Panc1 (cell line): ENCODE data around the gene TSKU. TPM values are rescaled to one million over a fixed set of nuclear protein-coding genes. Genes with fewer than 3 reads are reported as not detected.

ENCODE experiments used
- ATAC-seq: fragments of 200-7000 bp; cut with Tn5 transposase; 2 replicates; pipeline ENCODE4 v1.9.1; 2020; ENCODE audit warnings: mild to moderate bottlenecking, moderate library complexity
- BruUV-seq: library from RNA; stranded (reverse); fragments of 400-500 nt; replicated peaks from 2 replicates; lab custom pipeline; 2021; lab: Mats Ljungman, UMichigan
- CTCF ChIA-PET: fragments of 300-600 bp; sonication (Branson Sonifier 250); formaldehyde crosslinking; loops from one replicate; lab custom pipeline; 2022; ENCODE audit warnings: antibody characterized with exemption; lab: Charles Lee
- POLR2A ChIA-PET: fragments of 300-600 bp; sonication (Branson Sonifier 250); formaldehyde crosslinking; loops from one replicate; lab custom pipeline; 2022; ENCODE audit warnings: antibody characterized with exemption; lab: Charles Lee
- DNase-seq: peaks from one replicate; pipeline ENCODE4 v3.0.0-alpha.2; 2010; ENCODE audit warnings: low read depth, low spot score
- H3K27ac ChIP-seq: 2 replicates; pipeline ENCODE4 v1.5.1; 2011; ENCODE audit warnings: mild to moderate bottlenecking, low read length, inconsistent platforms
- H3K27me3 ChIP-seq: fragments of 200-500 bp; sonication (Bioruptor generic); 2 replicates; pipeline ENCODE4 v1.6.0; 2014; ENCODE audit warnings: low read length, inconsistent platforms; ENCODE audit not compliant: control insufficient read depth, insufficient read depth
- H3K36me3 ChIP-seq: fragments of 200-500 bp; sonication (Bioruptor generic); 2 replicates; pipeline ENCODE4 v1.5.1; 2014; ENCODE audit warnings: inconsistent platforms, mild to moderate bottlenecking, low read length, moderate library complexity; ENCODE audit not compliant: control insufficient read depth, insufficient read depth
- H3K4me1 ChIP-seq: 2 replicates; pipeline ENCODE4 v1.5.1; 2011; ENCODE audit warnings: inconsistent platforms, mild to moderate bottlenecking, low read length, moderate library complexity; ENCODE audit not compliant: control insufficient read depth, insufficient read depth
- H3K4me3 ChIP-seq, 2 experiments: 2 replicates each; pipeline ENCODE4 v1.5.1; 2011 to 2012; ENCODE audit warnings: low read depth in 2 of 2, low read length in 2 of 2, mild to moderate bottlenecking in 2 of 2, inconsistent platforms in 1 of 2, moderate library complexity in 1 of 2
- H3K9me3 ChIP-seq: fragments of 200-500 bp; sonication (Bioruptor generic); 2 replicates; pipeline ENCODE4 v1.5.1; 2014; ENCODE audit warnings: low read depth, mild to moderate bottlenecking, inconsistent platforms, low read length, moderate library complexity; ENCODE audit not compliant: control insufficient read depth, insufficient read depth
- CTCF ChIP-seq: fragments of 450-650 bp; IDR thresholded peaks from 2 replicates; pipeline ENCODE4 v1.5.1; 2017; ENCODE audit warnings: mild to moderate bottlenecking
- POLR2AphosphoS5 ChIP-seq: IDR thresholded peaks from 2 replicates; pipeline ENCODE4 v1.6.1; 2012; ENCODE audit warnings: mild to moderate bottlenecking, low read depth, low read length, moderate library complexity
- REST ChIP-seq, 2 experiments: IDR thresholded peaks; 2 replicates each; pipeline ENCODE4 v1.6.1; 2011 to 2012; ENCODE audit warnings: low read depth in 2 of 2, control low read depth in 1 of 2, low read length in 1 of 2, mild to moderate bottlenecking in 1 of 2, moderate library complexity in 1 of 2; ENCODE audit not compliant: insufficient read depth in 1 of 2
- SIN3A ChIP-seq: IDR thresholded peaks from 2 replicates; pipeline ENCODE4 v1.6.1; 2012; ENCODE audit warnings: low read depth, mild to moderate bottlenecking, low read length, moderate library complexity, borderline replicate concordance; ENCODE audit not compliant: insufficient read depth
- TCF7L2 ChIP-seq: IDR thresholded peaks from 2 replicates; pipeline ENCODE4 v1.6.1; 2011; ENCODE audit warnings: mild to moderate bottlenecking, low read depth, low read length, inconsistent platforms
- in situ Hi-C: cut with HindIII; loops from 2 replicates; pipeline ENCODE4 v1.10.0; 2016; ENCODE audit warnings: low sequenced_read_pairs, low pct_unique_long_range_greater_than_20kb
- intact Hi-C: fragments of 100-400 bp; cut with micrococcal nuclease; formaldehyde crosslinking; loops from one replicate; pipeline ENCODE4 v1.10.0; 2022; ENCODE audit not compliant: unreplicated experiment
- total RNA-seq: library from RNA; stranded (reverse); gene quantifications from one replicate; pipeline ENCODE4 v1.2.1, GENCODE V29; 2021; ENCODE audit not compliant: unreplicated experiment

Gene TSKU
- total RNA-seq, 1 experiment from 2014 or later = 31.4 TPM

GRCh38 chr11:76835036-76835435 is 51.9 kb downstream of the TSKU start:
- peaks cover 2% of the 10 kb centered on the region; the same call in 1 of the 2 replicates for H3K27me3 ChIP-seq
- H3K4me1 ChIP-seq = peaks cover 3% of the 10 kb centered on the region; the same call in 1 of the 2 replicates
- no peaks in the 10 kb centered on the region for H3K36me3 ChIP-seq
- H3K27ac ChIP-seq = no peak overlapping the region
- H3K9me3 ChIP-seq = no peaks in the 10 kb centered on the region
- ChIA-PET POLR2A (interaction anchor here (0.7 kb wide), 1 partner anchor 126 kb away, joined by 3 read pairs; no protein-coding TSS in a partner anchor), CTCF (interaction anchor here (0.5 kb wide), 1 partner anchor 11 kb away, joined by 3 read pairs; no protein-coding TSS in a partner anchor)
- ATAC-seq = no peak
- H3K4me3 ChIP-seq = no peak overlapping the region
- intact Hi-C loops (no loop called here), in situ Hi-C loops (loop anchor here (10.0 kb wide), 1 partner anchor 120 kb away; no protein-coding TSS in a partner anchor)
- no peak for DNase-seq
- TF ChIP-seq TCF7L2 = no peak
- no peak for TF ChIP-seq SIN3A
- no peak for TF ChIP-seq POLR2AphosphoS5
- no TSS peak for BruUV-seq

- Histone ChIP-seq H3K9me3 (no peaks in the 10 kb centered on the region), H3K36me3 (no peaks in the 10 kb centered on the region), H3K27ac (no peak overlapping the region), H3K27me3 (peaks cover 3% of the 10 kb centered on the region; the same call in 1 of the 2 replicates), H3K4me1 (peaks cover 3% of the 10 kb centered on the region; the same call in 1 of the 2 replicates), H3K4me3 (no peak overlapping the region)
- peak; percentile 49 for ATAC-seq
- in situ Hi-C loops = loop anchor here (10.0 kb wide), 1 partner anchor 119 kb away; no protein-coding TSS in a partner anchor
- ChIA-PET POLR2A (no interaction called here), CTCF (no interaction called here)
- intact Hi-C loops = no loop called here
- no peak for DNase-seq
- no TSS peak for BruUV-seq
- TF ChIP-seq CTCF = peak; percentile 24; the same call in 1 of the 2 replicates
- no peak for TF ChIP-seq REST (IDR thresholded peaks at IDR 0.05; ENCODE audit: insufficient read depth in 1 of 2, low read depth in 2 of 2, low read length in 1 of 2)
These were observed 52.9 kb downstream of the TSKU start for GRCh38 chr11:76835928-76836612.
